GM10266 (cell line): ENCODE data around the gene UMAD1.
"Not testable (repeated sequence)": the region's sequence is repeated elsewhere in the genome, so short reads cannot be mapped to it uniquely, and the experiment has no call there.

Source experiments
- DNase-seq: peaks from one replicate; pipeline ENCODE4 v3.0.0; 2012; ENCODE audit errors: extremely low spot score
- CTCF ChIP-seq: IDR thresholded peaks from 2 replicates; pipeline ENCODE4 v1.5.1; 2012; ENCODE audit warnings: mild to moderate bottlenecking, low read depth; ENCODE audit not compliant: control insufficient read depth, insufficient read depth; ENCODE audit errors: missing control alignments

UMAD1 gene

DNA sequence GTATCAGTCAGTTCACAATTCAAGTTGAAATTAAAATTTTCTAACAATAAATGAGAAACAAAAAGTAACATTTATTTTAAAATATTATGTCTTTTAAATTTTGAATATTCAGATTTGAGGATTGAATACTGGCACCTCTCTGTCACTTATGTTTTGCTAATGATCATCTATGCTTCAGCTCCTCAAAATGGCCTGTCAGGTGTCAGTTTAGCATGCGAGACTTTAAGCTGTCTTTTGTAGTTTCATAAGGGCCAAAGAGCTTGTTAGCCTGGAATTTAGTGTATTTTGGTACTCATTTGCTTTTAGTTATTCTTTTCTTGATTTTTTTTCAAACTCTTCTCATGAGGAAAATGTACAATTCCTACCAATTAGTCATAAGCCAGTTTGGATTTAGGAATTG is 179.9 kb downstream of the UMAD1 start:
- no peak for TF ChIP-seq CTCF

DNA sequence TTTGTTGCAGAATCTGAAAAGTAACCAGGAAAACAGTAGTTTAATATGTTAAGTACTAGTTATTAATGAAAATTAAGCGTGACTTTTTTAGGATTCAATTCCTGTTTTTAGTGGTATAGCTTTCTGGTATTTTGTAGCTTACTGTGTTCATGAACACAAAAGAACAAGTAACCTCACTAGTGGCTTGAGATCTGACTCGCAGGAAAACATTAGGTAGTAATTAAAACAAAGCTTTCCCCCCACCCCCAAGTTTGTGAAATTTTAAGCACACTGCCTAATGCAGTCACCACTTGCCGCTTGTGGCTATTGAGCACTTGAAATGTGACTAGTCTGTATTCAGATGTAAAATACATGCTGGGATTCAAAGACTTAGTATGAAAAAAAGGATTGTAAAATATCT is 180.4 kb downstream of the UMAD1 start:
- TF ChIP-seq CTCF = no peak
- peak; percentile 7 for DNase-seq

More for the DNA sequence above, 179.9 kb downstream of the UMAD1 start:
- no peak for DNase-seq

DNA sequence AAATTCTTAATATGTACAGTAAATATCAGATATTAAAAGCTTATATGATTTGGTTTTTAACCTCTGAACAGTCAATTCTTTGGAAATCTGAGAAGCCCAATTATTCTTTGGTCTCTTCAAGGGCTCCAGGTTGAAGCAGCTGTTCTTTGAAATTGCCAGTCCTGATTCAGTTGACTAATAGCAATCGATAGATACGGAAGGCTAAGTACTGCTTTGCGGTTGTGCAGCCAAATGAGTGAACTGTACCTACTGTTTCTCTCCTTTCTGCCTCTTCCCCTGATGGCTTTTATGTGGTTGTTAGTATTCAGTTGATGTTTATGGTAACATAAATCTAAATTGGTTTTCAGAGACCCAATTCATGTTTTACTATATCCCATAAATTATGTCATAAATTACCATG is 181.0 kb downstream of the UMAD1 start:
- no peak for TF ChIP-seq CTCF
- DNase-seq = no peak

- not testable (repeated sequence) for DNase-seq
These were observed 184.7 kb downstream of the UMAD1 start for GRCh38 chr7:7825294-7825693.

DNA sequence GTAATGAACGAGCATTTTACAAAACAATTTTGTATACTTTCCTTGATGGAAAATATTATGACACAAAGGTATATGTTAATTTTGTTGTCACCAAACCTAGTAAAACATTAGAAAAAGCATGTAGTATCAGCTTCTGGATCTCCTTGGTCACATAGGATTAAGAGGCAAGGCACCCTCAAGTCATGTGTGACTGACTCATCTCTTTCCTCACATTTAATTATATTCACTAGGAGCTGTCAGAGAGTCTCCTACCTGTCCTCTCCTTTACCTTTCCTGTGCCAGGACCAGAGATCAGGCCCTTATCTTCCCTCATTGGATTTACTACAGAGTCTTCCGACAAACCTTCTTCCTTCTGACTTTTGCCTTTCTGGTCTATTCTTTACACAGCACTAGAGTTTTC is 189.1 kb downstream of the UMAD1 start:
- no peak for DNase-seq

DNA sequence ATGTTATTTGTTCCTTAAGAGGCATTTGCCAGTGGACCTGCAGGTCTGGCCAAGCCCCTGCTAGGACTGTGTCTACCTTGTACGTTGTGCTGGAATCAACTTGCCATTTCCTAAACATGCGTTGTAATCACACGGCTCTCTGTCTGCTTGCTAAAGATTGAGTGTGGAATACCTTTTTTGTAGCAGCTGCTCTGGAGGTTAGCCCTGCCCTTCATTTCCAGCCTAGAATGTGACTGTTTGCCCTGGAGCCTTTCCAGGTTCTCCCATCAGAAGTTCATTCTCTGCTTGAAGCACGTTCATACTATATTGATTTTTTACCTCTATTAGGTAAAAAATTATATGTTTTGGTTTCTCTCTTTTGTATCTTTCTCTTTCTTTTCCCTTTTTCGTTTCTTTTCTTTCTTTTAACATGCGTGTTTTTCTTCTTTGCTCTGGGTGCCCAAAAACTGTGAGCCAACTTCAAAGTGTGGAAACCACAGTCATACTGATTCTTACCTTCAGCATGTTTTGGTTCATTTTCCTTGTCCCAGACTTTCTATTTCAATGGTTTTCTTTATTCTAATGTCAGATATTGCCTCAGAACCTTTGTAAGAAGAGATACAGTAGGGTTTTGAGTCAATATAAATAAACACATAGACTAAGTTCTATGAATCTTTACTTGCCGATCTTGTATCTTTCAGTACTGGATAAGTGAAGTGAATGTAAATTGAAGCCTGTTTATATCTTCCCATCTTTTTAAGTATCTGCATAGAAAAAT is 189.7 kb downstream of the UMAD1 start:
- DNase-seq = no peak
- TF ChIP-seq CTCF = no peak

More for the DNA sequence above, 189.1 kb downstream of the UMAD1 start:
- TF ChIP-seq CTCF = no peak

- TF ChIP-seq CTCF = no peak
- no peak for DNase-seq
These were observed 192.0 kb downstream of the UMAD1 start for GRCh38 chr7:7832518-7832917.

- no peak for DNase-seq
- TF ChIP-seq CTCF = no peak
These were observed 194.2 kb downstream of the UMAD1 start for GRCh38 chr7:7834761-7835160.
